ENCODE results near the gene GCFC2.
"Not testable (repeated sequence)": the region's sequence is repeated elsewhere in the genome, so short reads cannot be mapped to it uniquely, and the experiment has no call there.

The GCFC2 gene

DNA sequence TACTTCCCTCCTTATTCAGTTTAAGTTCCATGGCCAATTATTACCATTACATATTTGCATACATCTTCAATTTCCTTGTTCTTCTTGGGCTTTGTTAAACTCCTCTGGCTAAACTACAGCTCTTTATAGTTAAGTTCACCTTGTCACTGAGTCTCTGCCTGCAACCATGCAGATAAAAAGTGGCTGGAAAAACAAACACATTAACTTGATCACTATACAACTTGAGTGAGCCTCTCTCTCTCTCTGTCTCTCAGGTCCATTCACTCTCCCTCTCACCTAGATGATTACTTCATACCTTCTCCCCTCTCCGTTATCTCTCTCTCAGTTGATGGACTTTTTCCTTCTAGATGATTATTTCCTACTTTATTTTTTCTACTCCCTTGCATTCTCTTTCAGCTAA is 30.3 kb downstream of the GCFC2 start:
- TF ChIP-seq, protein P1, sequence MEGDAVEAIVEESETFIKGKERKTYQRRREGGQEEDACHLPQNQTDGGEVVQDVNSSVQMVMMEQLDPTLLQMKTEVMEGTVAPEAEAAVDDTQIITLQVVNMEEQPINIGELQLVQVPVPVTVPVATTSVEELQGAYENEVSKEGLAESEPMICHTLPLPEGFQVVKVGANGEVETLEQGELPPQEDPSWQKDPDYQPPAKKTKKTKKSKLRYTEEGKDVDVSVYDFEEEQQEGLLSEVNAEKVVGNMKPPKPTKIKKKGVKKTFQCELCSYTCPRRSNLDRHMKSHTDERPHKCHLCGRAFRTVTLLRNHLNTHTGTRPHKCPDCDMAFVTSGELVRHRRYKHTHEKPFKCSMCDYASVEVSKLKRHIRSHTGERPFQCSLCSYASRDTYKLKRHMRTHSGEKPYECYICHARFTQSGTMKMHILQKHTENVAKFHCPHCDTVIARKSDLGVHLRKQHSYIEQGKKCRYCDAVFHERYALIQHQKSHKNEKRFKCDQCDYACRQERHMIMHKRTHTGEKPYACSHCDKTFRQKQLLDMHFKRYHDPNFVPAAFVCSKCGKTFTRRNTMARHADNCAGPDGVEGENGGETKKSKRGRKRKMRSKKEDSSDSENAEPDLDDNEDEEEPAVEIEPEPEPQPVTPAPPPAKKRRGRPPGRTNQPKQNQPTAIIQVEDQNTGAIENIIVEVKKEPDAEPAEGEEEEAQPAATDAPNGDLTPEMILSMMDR (IDR thresholded peaks at IDR 0.05; ENCODE audit: low read depth, low read length): no peak
- DNase-seq (ENCODE audit: extremely low read depth, low read depth): no peak

DNA sequence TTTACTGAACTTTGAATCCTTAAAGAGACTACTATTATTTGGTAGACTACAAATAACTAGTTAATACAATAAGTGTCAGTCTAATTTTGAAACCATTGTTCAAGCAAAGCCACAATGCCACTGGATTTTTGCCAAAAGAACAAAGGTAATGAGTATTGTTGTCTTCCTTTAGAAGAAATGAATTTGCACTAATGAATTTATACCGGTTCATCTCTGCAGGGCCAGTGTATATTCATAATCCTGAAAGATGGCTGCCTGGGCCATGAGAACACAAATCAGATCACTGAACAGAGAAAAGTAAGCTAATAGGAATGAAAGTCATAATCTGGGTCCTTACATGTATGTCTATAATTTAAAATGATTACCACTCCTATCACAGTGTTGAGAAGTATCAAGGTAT is 31.2 kb downstream of the GCFC2 start:
- TF ChIP-seq, protein P1 (IDR thresholded peaks at IDR 0.05; ENCODE audit: low read depth, low read length): no peak
- no peak for DNase-seq (ENCODE audit: extremely low read depth, low read depth)

DNA sequence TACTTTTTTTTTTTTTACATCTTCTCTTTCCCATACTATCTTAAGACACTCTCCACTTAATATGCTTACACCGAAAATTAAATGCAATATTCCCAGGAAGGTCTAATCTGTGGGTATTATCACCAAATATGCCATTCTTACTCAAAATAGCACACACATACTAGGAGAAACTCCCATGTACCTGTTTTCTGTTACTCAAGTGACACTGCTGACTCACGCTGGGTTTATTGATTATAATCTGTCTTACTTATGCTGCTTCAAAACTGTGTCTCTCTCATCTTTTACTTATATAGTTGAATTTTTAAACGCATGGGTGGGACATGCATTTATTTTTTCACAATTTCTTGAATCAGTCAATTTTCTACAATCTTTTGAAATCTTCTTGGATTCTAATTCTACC is 34.3 kb downstream of the GCFC2 start:
- TF ChIP-seq, protein P1 (IDR thresholded peaks at IDR 0.05; ENCODE audit: low read depth, low read length): no peak

DNA sequence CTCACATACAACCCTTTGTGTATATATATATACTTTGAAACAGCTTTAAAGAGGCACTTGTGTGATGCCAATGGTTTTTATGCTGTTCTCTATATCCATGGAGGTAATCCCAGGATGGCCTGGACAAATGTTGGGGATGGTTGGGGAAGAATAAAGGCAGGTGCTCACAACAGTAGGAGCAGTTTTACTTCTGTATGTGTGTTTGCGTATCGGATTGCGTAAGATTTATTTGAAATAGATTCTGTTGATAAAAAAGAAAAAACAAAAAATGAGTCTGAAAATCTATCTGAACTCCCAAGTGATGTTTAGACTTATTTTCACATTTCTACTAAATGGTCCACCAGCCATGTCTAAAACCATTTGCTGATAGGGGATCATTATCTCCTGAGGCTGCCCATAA is 34.8 kb downstream of the GCFC2 start:
- DNase-seq (ENCODE audit: extremely low read depth, low read depth): no peak
- TF ChIP-seq, protein P1 (IDR thresholded peaks at IDR 0.05; ENCODE audit: low read depth, low read length): no peak

More for the DNA sequence above, 34.3 kb downstream of the GCFC2 start:
- no peak for DNase-seq (ENCODE audit: extremely low read depth, low read depth)

DNA sequence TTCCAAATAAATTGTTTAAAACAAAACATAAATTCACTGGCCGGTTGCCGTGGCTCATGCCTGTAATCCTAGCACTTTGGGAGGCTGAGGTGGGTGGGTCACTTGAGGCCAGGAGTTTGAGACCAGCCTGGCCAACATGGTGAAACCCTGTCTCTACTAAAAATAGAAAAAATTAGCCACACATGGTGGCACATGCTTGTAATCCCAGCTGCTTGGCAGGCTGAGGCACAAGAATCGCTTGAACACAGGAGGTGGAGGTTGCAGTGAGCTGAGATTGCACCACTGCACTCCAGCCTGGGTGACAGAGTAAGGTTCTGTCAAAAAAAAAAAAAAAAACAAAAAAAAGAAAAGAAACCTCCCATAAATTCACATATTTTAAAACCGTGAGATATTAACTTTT is 35.3 kb downstream of the GCFC2 start:
- not testable (repeated sequence) for DNase-seq (ENCODE audit: extremely low read depth, low read depth)

DNA sequence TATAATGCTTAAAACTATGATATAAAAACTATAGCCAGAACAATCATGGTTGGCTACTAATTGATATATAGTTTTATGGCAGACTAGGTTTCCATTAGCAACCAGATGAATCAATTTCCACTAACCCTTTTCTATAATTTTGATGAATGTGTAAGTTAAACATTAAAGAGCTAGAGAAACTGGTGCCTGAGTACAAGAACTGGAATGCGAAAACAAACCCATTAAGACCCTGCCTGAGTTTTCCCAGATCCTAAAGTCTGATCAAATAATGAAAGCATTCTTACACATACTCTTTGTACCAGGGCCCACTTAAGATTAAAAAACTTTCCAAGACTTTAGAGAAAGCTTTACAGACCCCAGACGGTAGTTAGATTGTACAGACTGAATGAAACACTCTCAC is 42.8 kb downstream of the GCFC2 start:
- DNase-seq (ENCODE audit: extremely low read depth, low read depth): no peak
- TF ChIP-seq, protein P1 (IDR thresholded peaks at IDR 0.05; ENCODE audit: low read depth, low read length): no peak

DNA sequence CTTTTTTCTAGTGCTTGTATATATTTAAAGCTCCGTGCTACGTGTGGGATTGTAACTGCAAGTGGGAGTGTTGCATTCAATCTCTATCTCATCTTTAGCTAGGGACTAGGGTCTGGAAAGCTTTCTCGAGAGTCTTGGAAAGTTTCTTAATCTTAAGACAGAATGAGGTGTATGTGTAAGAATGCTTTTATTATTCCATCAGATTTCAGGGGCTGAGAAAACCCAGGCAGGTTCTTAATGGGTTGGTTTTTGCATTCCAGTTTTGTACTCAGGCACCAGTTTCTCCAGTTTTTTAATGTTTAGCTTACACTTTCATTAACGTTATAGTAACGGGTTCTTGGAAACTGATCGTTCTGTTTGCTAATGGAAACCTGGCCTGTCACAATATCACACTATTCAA is 43.8 kb downstream of the GCFC2 start:
- DNase-seq (ENCODE audit: extremely low read depth, low read depth): no peak

DNA sequence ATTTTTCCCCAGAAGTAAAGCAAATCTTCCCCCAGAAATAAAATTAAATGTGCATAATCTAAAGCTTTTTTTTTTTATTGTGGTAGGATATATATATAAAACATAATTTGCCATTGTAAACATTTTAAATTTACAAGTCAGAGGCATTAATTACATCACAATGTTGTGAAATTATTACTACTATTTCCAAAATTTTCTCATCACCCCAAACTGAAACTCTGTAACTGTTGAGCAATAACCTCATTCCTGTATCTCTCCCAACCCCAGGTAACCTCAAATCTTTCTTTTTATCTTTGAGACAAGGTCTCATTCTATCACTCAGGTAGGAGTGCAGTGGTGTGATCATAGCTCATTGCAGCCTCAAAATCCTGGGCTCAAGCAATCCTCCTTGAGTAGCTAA is 52.9 kb downstream of the GCFC2 start:
- TF ChIP-seq, protein P1 (IDR thresholded peaks at IDR 0.05; ENCODE audit: low read depth, low read length): no peak
- DNase-seq (ENCODE audit: extremely low read depth, low read depth): no peak

More for the DNA sequence above, 43.8 kb downstream of the GCFC2 start:
- TF ChIP-seq, protein P1 (IDR thresholded peaks at IDR 0.05; ENCODE audit: low read depth, low read length): no peak

Data from AG09319 (cell line).